GM18517 (cell line): ENCODE data around the gene SEMA3F.
"Not testable (repeated sequence)": the region's sequence is repeated elsewhere in the genome, so short reads cannot be mapped to it uniquely, and the experiment has no call there.

Source experiments
- ATAC-seq: cut with Tn5 transposase; IDR thresholded peaks from one replicate; pipeline ENCODE4 v1.9.1; 2021; ENCODE audit warnings: mild to moderate bottlenecking, moderate library complexity; ENCODE audit not compliant: unreplicated experiment

SEMA3F gene

GRCh38 chr3:50207359-50208042 lies 52.4 kb downstream of the SEMA3F start:
- ATAC-seq, result no peak

- ATAC-seq, result no peak
Measured at GRCh38 chr3:50208677-50209344, 53.7 kb downstream of the SEMA3F start.

- ATAC-seq, result no peak
Measured at GRCh38 chr3:50210176-50210509, 55.0 kb downstream of the SEMA3F start.

- ATAC-seq, result no peak
Measured at GRCh38 chr3:50210510-50211367, 55.6 kb downstream of the SEMA3F start.

- ATAC-seq, result not testable (repeated sequence)
Measured at GRCh38 chr3:50211368-50211717, 56.2 kb downstream of the SEMA3F start.

GRCh38 chr3:50211930-50212329 lies 56.8 kb downstream of the SEMA3F start:
- ATAC-seq, result no peak

- ATAC-seq, result no peak
Measured at GRCh38 chr3:50212502-50212901, 57.4 kb downstream of the SEMA3F start.

GRCh38 chr3:50212971-50213370 lies 57.8 kb downstream of the SEMA3F start:
- ATAC-seq, result no peak

GRCh38 chr3:50213373-50213772 lies 58.2 kb downstream of the SEMA3F start:
- no peak for ATAC-seq

- ATAC-seq, result no peak
Measured at GRCh38 chr3:50214824-50215223, 59.7 kb downstream of the SEMA3F start.

- ATAC-seq, result no peak
Measured at GRCh38 chr3:50215529-50215928, 60.4 kb downstream of the SEMA3F start.

- no peak for ATAC-seq
Measured at GRCh38 chr3:50217681-50218080, 62.6 kb downstream of the SEMA3F start.

- ATAC-seq, result no peak
Measured at GRCh38 chr3:50218448-50218847, 63.3 kb downstream of the SEMA3F start.

- ATAC-seq, result no peak
Measured at GRCh38 chr3:50219285-50219684, 64.2 kb downstream of the SEMA3F start.

- no peak for ATAC-seq
Measured at GRCh38 chr3:50220109-50220508, 65.0 kb downstream of the SEMA3F start.

GRCh38 chr3:50221051-50221410 lies 65.9 kb downstream of the SEMA3F start:
- ATAC-seq, result no peak

- ATAC-seq, result no peak
Measured at GRCh38 chr3:50221411-50222168, 66.5 kb downstream of the SEMA3F start.

- no peak for ATAC-seq
Measured at GRCh38 chr3:50222169-50222528, 67.0 kb downstream of the SEMA3F start.

GRCh38 chr3:50224639-50225038 lies 69.5 kb downstream of the SEMA3F start:
- no peak for ATAC-seq

GRCh38 chr3:50226888-50227389 lies 71.8 kb downstream of the SEMA3F start:
- peak; percentile 21 for ATAC-seq
